HG03045 (cell line): Measurements from ENCODE around the gene IL1RL1.

Experiments
- ATAC-seq: cut with Tn5 transposase; IDR thresholded peaks from one replicate; pipeline ENCODE4 v1.9.1; 2021; ENCODE audit warnings: mild to moderate bottlenecking, moderate library complexity; ENCODE audit not compliant: unreplicated experiment

The IL1RL1 gene

DNA sequence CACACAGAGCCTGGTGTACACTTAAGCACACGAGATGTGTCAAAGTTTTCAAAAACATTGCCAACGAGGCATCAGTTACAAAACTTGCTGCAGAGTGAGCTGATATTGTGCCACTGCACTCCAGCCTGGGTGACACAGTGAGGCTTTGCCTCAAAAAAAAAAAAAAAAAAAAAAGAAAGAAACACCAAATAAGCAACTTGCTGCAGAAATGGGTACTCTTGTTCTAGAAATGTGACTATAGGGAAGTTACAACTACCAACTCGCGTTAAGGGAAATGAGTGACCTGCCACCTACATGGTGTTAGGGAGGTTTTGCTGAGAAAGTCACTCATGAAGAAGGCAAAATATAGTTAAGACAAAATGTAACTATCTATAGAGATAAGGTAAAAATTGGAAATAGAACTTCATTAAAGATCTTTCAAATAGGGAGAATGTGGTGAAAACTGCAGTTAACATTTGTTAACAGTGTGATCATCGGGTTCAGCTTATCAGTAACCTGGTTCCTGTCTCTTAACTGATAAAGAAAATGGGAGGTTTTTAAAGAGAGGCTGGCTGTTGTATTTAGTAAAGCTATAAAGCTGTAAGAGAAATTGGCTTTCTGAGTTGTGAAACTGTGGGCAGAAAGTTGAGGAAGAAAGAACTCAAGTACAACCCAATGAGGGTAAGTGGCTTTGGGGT is at the start of gene IL1RL1:
Gene IL1RL1, plus strand, starts transcription at position 600 of the 677 bp plus-strand sequence. CDS start 26,702 bp downstream, outside the sequence.
- no peak for ATAC-seq

DNA sequence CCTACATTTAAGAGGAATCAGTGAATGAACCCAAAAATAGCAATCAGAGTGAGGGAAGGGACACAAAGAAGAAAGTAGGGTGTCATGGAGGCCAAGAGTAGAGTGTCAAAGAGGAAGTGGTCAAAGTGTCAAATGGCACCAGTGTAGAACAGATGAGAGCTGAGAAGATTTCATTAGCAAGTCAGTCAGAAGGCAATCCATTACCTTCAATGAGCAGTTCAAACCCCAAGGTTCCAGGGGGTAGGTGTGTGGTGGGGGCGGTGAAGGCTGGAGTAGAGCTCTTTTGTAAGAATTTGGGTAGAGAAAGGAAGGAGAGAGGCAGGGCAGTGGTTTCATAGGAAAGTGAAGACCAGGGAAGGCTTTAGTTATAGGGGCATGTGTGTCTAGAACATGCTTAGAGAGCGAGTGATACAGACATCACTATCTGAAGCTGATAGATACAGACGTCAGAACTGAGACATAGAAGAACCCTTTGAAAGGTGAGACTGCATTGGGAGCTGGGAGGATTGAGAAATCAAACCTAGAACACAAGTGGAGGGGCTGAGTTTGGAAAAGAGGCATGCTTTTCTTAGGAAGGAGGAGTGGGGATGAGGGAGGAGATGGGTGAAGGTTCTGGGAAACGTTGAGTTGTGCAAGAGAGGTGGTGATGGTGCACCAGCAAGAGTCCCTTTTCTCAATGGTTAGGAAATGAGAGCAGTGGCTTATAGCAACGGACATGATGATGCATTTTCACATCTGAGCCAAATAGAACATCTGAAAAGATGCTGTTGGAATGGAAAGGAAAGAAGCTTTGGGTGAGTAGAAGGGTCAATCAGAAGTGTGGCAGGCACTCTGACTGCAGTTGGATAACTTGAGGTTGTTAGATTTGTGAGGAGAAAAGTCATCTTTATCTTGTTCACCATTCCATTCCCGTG is 48.9 kb upstream of the IL1RL1 start:
- no peak for ATAC-seq

GRCh38 chr2:102264952-102265351 is 46.4 kb upstream of the IL1RL1 start:
- ATAC-seq, result no peak

GRCh38 chr2:102266204-102266603 is 45.2 kb upstream of the IL1RL1 start:
- ATAC-seq, result no peak

- no peak for ATAC-seq
These were observed 43.6 kb upstream of the IL1RL1 start for GRCh38 chr2:102267774-102268173.

GRCh38 chr2:102268510-102269199 is 42.7 kb upstream of the IL1RL1 start:
- no peak for ATAC-seq

DNA sequence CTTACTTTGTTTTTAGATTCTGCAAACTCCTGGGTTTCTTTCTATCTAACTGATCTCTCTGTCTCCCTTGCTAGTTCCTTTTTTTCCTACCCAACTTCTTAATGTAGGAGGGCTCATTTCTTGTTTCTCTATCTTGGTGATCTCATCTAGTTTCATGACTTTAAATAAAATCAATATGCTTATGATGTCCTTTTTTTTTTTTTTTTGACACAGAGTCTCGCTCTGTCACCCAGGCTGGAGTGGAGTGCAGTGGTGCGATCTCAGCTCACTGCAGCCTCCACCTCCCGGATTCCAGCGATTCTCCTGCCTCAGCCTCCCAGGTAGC is 42.2 kb upstream of the IL1RL1 start:
- no peak for ATAC-seq

DNA sequence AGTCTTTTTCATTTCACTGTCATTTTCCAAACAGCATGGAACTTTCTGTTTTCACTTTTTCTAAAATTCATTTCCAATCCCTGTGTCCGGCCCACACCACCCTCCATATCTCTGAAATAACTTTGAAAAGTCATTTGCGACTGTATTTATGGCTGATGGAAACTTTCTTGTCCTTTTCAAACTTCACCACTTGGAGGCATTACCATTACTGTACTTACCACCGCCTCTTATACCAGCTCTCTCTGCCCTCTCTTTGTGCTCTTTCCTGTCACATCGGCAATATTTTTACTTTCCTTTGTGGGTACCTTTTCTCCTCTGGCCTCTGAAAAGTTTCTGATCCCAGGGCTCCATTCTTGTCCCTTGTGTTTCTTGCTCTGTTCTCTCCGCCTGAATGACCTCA is 39.5 kb upstream of the IL1RL1 start:
- ATAC-seq, result no peak

DNA sequence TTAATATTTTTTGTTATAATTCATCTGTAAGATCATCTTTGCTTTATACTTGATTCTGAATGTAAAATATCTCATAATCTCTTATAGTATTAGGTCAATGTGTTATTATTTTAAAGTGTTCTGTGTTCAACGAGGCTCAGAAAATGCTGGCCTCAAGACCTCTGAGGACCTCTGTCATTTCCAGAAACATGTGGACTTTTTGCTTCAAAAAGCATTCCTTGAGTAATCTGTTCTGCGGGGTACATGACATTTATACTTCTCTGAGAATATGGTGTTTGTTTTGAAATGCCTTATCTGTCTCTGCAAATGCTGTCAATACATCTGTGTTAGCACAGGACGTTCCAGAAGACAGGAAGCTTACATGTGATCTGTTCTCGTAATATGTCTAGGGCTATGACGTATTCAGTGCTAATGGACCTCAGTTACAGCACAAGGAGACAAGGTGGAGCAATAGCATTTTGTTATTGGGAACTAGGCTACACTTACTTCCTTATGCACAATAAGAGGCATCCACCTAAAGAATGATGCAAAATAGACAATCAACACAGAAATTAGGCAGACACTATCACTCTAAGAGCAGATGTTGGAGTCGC is 37.6 kb upstream of the IL1RL1 start:
- ATAC-seq, result no peak

GRCh38 chr2:102276549-102277201 is 34.7 kb upstream of the IL1RL1 start:
- ATAC-seq, result no peak

DNA sequence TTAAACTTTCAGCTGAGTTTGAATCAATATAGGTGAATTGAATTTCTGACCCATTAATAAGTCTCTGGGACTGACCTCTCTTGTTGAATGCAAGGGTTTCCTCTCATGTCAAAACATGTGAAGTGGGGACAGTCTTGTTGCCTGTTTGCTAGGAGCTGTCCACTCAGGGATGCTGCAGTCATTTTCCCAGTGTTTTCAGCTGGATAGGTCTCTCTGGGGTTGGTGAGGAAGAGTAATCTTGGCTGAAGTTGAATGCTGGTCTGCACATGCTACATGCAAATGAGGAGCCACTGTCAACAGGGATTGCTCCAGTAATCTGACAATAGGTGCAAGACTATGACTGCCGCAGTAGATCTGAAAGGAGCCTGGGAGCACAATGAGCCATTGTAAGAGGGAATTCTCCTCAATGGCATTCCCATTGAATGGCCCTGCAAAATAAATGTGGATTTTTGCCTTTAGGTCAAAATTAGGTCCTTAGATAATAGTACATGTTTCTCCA is 34.1 kb upstream of the IL1RL1 start:
- no peak for ATAC-seq

DNA sequence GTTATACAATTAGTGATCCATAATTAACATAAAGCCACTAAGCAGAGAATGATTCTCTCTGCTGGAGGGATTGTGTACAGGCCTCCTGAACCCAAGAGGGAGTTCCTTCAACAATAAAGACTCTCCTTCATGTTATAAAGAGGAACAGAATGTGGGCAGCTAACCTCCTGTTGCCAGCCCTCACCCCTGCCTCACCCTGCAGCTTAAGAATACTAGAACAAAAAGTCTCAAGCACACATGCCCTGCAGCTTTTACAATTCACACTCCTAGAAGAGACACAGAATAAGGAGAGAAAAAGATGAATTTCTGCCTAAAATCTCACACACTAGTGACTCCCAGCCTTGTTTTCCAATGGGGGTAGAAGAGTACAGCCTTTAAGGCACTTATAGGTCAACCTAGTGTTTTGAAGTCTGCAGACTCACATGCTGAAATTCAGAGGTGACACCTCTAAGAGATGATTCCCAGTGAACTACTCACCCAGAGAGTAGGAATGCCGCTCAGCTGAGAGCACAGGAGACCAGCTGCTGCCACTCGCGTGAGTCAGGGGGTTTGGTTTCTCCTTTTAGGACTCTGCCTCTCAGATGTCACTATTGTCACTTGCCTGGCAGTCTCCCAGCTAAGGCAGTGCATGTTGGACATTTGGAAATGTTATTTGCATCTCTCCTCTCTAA is 32.5 kb upstream of the IL1RL1 start:
- ATAC-seq, result no peak

DNA sequence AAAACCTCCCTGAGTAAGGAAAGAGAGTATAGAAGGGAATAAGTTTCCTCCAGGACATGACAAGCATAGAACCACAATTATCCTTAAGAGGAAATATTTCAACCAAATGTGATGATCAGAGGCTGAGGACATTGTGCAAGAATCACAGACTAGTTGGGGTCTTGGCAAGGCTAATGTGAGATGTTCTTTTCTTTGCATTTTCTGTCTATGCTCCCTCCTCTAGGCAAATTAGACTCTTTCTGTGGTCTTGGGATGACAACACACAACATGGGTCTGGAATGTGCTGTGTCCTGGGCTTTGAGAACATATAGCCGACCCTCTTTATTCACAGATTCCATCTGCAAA is 32.0 kb upstream of the IL1RL1 start:
- ATAC-seq, result no peak

- ATAC-seq, result no peak
These were observed 28.7 kb upstream of the IL1RL1 start for GRCh38 chr2:102282678-102283091.

- ATAC-seq, result no peak
These were observed 27.4 kb upstream of the IL1RL1 start for GRCh38 chr2:102283996-102284395.

DNA sequence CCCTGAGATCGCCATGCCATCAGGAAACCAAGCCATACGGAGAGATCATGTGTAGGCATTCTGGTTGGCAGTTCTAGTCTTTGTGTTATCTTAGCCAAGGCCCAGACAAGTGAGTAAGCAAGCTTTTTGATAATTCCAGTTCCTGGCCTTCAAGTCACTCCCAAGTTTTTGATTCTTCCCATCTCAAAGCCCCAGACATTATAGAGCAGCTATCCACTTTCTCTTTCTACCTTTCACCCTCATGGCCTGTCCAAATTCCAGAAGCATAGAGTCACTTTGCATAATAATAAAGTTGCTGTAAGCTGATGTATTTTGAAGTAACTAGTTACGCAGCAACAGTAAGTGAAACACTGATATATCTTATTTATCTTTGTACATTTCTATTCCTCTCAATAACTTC is 26.8 kb upstream of the IL1RL1 start:
- no peak for ATAC-seq

DNA sequence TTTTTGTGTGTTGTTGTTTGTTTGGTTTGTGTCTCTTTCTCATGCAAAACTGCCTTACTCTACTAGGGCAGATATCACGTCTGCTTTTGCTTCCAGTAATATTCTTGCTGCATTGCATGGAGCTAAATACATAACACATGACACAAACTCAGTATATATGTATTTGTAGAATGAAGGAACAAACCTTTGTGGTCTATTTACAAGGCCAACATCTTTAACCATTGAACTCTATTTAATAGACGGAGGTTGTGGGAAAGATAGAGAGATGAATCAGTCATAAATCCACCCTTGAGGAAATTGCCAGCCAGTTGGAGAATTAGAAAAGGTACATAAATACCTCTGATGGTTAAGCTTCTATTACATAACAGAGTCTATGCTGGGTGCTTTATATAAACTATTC is 26.0 kb upstream of the IL1RL1 start:
- ATAC-seq, result no peak

GRCh38 chr2:102286041-102286440 is 25.3 kb upstream of the IL1RL1 start:
- ATAC-seq, result no peak

- no peak for ATAC-seq
These were observed 22.2 kb upstream of the IL1RL1 start for GRCh38 chr2:102289129-102289528.

- no peak for ATAC-seq
These were observed 20.8 kb upstream of the IL1RL1 start for GRCh38 chr2:102290594-102290993.
